ENCODE data around the gene CHRDL2. TPM values are rescaled to one million over a fixed set of nuclear protein-coding genes. Genes with fewer than 3 reads are reported as not detected.
"Not testable (repeated sequence)": the region's sequence is repeated elsewhere in the genome, so short reads cannot be mapped to it uniquely, and the experiment has no call there.

CHRDL2 gene
- total and polyA plus RNA-seq, 2 donors from 2014 or later: 2.0 to 3.9 TPM

DNA sequence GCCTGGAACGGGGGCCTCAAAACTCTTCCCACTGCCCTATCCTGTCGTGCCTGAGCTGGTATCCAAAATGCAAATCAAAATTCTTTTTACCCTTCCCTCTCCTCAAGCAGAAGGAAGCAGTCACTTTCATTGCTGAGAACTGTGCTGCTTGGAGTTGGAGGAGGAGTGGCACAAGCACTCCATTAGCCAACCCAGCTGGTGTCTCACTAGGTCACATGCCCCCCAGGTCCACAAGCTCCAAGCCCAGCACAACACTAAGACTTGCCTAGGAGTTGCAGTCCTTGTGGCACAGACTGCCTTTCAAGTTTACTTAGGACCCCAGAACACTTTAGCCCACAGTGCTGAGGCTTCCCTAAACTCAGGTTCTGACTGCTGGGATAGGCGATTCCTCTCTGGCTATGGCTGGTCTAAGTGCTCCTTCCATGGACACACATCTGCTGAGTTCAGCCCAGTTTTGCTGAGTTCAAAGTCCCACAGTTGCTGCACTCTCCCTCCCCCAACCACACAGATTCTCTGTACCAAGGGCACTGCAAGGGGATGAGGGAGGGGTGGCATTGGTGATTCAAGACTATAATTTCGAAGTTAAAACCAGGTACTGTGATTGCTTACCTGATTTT, 68.6 kb downstream of the CHRDL2 start:
- intact Hi-C loops (cut with DNase I): no loop called here
- H3K4me1 ChIP-seq (ENCODE audit: control insufficient read depth in 2 of 3, insufficient read depth in 2 of 3, low read depth in 1 of 3, low read length in 3 of 3): no peaks in the 10 kb centered on the region
- H3K4me3 ChIP-seq (ENCODE audit: low read length in 3 of 3): no peak overlapping the region
- FAIRE-seq: no peak
- H3K9me3 ChIP-seq (ENCODE audit: control insufficient read depth in 2 of 3, insufficient read depth in 1 of 3, low read length in 3 of 3): no peaks in the 10 kb centered on the region
- no peaks in the 10 kb centered on the region for H3K36me3 ChIP-seq (ENCODE audit: control insufficient read depth in 2 of 3, insufficient read depth in 3 of 3, low read length in 3 of 3)
- no peak overlapping the region for H3K9ac ChIP-seq (ENCODE audit: low read length in 3 of 3)
- TF ChIP-seq, protein P1, sequence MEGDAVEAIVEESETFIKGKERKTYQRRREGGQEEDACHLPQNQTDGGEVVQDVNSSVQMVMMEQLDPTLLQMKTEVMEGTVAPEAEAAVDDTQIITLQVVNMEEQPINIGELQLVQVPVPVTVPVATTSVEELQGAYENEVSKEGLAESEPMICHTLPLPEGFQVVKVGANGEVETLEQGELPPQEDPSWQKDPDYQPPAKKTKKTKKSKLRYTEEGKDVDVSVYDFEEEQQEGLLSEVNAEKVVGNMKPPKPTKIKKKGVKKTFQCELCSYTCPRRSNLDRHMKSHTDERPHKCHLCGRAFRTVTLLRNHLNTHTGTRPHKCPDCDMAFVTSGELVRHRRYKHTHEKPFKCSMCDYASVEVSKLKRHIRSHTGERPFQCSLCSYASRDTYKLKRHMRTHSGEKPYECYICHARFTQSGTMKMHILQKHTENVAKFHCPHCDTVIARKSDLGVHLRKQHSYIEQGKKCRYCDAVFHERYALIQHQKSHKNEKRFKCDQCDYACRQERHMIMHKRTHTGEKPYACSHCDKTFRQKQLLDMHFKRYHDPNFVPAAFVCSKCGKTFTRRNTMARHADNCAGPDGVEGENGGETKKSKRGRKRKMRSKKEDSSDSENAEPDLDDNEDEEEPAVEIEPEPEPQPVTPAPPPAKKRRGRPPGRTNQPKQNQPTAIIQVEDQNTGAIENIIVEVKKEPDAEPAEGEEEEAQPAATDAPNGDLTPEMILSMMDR (IDR thresholded peaks at IDR 0.05; ENCODE audit: borderline replicate concordance, extremely low read depth, insufficient read depth): no peak
- DNase-seq: no peak
- H3K27me3 ChIP-seq (ENCODE audit: control insufficient read depth, insufficient read depth, low read length): no peaks in the 10 kb centered on the region
- H3K27ac ChIP-seq (ENCODE audit: low read depth in 2 of 2, low read length in 2 of 2): no peak overlapping the region

DNA sequence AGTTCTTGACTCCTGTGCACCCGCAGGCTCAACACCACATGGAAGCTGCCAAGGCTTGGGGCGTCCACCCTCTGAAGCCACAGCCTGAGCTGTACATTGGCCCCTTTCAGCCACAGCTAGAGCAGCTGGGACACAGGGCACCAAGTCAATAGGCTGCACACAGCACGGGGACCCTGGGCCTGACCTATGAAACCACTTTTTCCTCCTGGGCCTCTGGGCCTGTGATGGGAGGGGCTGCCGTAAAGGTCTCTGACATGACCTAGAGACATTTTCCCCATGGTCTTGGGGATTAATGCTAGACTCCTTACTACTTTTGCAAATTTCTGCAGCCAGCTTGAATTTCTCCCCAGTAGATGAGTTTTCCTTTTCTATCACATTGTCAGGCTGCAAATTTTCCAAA, 72.1 kb downstream of the CHRDL2 start:
- not testable (repeated sequence) for H3K36me3 ChIP-seq (ENCODE audit: control insufficient read depth in 2 of 3, insufficient read depth in 3 of 3, low read length in 3 of 3); H3K4me3 ChIP-seq (ENCODE audit: low read length in 3 of 3); H3K27me3 ChIP-seq (ENCODE audit: control insufficient read depth, insufficient read depth, low read length); H3K9ac ChIP-seq (ENCODE audit: low read length in 3 of 3); H3K27ac ChIP-seq (ENCODE audit: low read depth in 2 of 2, low read length in 2 of 2); H3K4me1 ChIP-seq (ENCODE audit: control insufficient read depth in 2 of 3, insufficient read depth in 2 of 3, low read depth in 1 of 3, low read length in 3 of 3); DNase-seq; FAIRE-seq; H3K9me3 ChIP-seq (ENCODE audit: control insufficient read depth in 2 of 3, insufficient read depth in 1 of 3, low read length in 3 of 3)
- intact Hi-C loops (cut with DNase I): loop anchor here (10.0 kb wide), 1 partner anchor 66 kb away; no protein-coding TSS in a partner anchor

DNA sequence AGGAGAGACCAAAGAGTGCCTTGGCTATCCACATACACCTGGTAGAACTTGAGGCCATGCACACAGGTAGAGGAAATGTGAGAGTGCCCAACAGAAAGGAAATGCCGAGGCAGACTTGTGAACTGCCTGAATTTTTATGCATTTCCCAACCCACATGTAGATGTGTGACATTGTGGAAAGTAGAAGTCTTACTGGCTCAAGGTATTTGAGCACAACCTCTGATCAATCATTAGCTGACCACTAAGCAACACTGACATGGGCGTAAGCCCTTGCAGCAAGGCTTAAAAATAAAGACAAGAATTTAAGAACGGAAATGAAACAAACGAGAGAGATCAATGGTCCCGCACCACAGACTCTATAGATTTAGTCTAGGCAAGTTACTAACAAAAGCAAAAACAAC, 76.2 kb downstream of the CHRDL2 start:
- TF ChIP-seq, protein P1 (IDR thresholded peaks at IDR 0.05; ENCODE audit: borderline replicate concordance, extremely low read depth, insufficient read depth): no peak
- no peak overlapping the region for H3K27ac ChIP-seq (ENCODE audit: low read depth in 2 of 2, low read length in 2 of 2)
- FAIRE-seq (no peak), DNase-seq (no peak)
- no peak overlapping the region for H3K4me3 ChIP-seq (ENCODE audit: low read length in 3 of 3)
- H3K27me3 ChIP-seq (ENCODE audit: control insufficient read depth, insufficient read depth, low read length): no peaks in the 10 kb centered on the region
- no peaks in the 10 kb centered on the region for H3K9me3 ChIP-seq (ENCODE audit: control insufficient read depth in 2 of 3, insufficient read depth in 1 of 3, low read length in 3 of 3)
- H3K4me1 ChIP-seq (ENCODE audit: control insufficient read depth in 2 of 3, insufficient read depth in 2 of 3, low read depth in 1 of 3, low read length in 3 of 3): peaks cover 0 to 2% (median 0%) of the 10 kb centered on the region in 3 donors
- intact Hi-C loops (cut with DNase I): loop anchor here (10.0 kb wide), 1 partner anchor 70 kb away; no protein-coding TSS in a partner anchor
- no peak overlapping the region for H3K9ac ChIP-seq (ENCODE audit: low read length in 3 of 3)
- H3K36me3 ChIP-seq (ENCODE audit: control insufficient read depth in 2 of 3, insufficient read depth in 3 of 3, low read length in 3 of 3): no peaks in the 10 kb centered on the region

DNA sequence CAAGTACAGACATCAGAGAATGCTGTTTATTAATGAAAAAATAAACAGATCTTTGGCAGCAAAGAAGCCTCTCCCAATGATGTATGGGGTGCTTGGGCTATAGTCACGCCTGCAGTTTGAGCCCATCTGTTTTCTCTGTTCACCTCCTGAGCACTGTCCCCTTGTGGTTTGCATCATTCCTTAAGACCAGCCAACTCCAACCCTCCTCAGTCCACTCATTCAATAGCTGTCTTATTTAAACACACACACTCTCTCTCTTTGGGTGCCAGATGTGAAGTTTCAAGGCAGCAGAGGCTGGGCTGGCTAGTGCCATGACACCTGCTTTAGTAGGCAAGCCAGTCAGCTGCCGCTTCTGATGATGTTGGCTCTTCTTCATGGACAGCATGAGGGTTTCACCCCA, 80.7 kb downstream of the CHRDL2 start:
- peaks cover 0 to 2% (median 0%) of the 10 kb centered on the region in 3 donors for H3K4me1 ChIP-seq (ENCODE audit: control insufficient read depth in 2 of 3, insufficient read depth in 2 of 3, low read depth in 1 of 3, low read length in 3 of 3)
- intact Hi-C loops (cut with DNase I): loop anchor here (10.0 kb wide), 1 partner anchor 74 kb away; no protein-coding TSS in a partner anchor
- TF ChIP-seq, protein P1 (IDR thresholded peaks at IDR 0.05; ENCODE audit: borderline replicate concordance, extremely low read depth, insufficient read depth): no peak
- peaks cover 0 to 2% (median 0%) of the 10 kb centered on the region in 3 donors for H3K36me3 ChIP-seq (ENCODE audit: control insufficient read depth in 2 of 3, insufficient read depth in 3 of 3, low read length in 3 of 3)
- FAIRE-seq (no peak), DNase-seq (peak in 1 of 5 donors; percentile 5)
- no peaks in the 10 kb centered on the region for H3K27me3 ChIP-seq (ENCODE audit: control insufficient read depth, insufficient read depth, low read length)
- H3K4me3 ChIP-seq (ENCODE audit: low read length in 3 of 3): no peak overlapping the region
- H3K9ac ChIP-seq (ENCODE audit: low read length in 3 of 3): no peak overlapping the region
- H3K27ac ChIP-seq (ENCODE audit: low read depth in 2 of 2, low read length in 2 of 2): no peak overlapping the region
- H3K9me3 ChIP-seq (ENCODE audit: control insufficient read depth in 2 of 3, insufficient read depth in 1 of 3, low read length in 3 of 3): no peaks in the 10 kb centered on the region
